GM18499 (cell line): ENCODE results near the gene CCL11.

Experiments used
- ATAC-seq: cut with Tn5 transposase; IDR thresholded peaks from one replicate; pipeline ENCODE4 v1.9.1; 2021; ENCODE audit warnings: moderate number of reproducible peaks; ENCODE audit not compliant: insufficient read depth, unreplicated experiment

Gene CCL11

DNA sequence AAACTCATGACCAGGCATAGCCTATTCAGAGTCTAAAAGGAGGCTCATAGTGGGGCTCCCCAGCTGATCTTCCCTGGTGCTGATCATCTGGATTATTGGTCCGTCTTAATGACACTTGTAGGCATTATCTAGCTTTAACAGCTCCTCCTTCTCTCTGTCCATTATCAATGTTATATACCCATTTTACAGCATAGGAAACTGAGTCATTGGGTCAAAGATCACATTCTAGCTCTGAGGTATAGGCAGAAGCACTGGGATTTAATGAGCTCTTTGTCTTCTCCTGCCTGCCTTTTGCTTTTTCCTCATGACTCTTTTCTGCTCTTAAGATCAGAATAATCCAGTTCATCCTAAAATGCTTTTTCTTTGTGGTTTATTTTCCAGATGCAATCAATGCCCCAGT is 29.7 kb upstream of the CCL11 start:
- ATAC-seq: no peak

- ATAC-seq: no peak
Measured at GRCh38 chr17:34257299-34257985, 28.1 kb upstream of the CCL11 start.

- no peak for ATAC-seq
Measured at GRCh38 chr17:34257986-34258326, 27.6 kb upstream of the CCL11 start.

GRCh38 chr17:34259146-34259545 is 26.4 kb upstream of the CCL11 start:
- ATAC-seq: no peak

DNA sequence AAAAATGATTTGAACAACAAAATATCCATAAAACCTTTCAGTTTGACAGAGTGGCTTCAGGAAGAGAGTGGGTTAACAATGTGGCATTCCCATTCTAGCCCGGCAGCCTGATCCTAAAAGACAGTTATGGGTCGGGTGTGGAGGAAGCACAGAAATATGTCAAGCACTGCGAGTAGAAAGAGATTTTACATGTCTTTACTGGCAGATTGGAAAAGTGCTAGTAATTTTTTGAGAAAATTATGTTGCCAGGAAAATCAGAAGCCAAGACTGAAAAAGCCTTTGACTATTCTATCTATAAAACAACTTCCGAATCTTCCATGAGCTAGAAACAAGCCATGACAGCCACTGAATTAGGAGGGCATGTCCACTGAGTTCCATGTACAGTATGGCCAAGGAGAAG is 24.7 kb upstream of the CCL11 start:
- no peak for ATAC-seq

GRCh38 chr17:34261568-34262337 is 23.8 kb upstream of the CCL11 start:
- ATAC-seq: no peak

GRCh38 chr17:34265711-34266110 is 19.8 kb upstream of the CCL11 start:
- ATAC-seq: no peak

DNA sequence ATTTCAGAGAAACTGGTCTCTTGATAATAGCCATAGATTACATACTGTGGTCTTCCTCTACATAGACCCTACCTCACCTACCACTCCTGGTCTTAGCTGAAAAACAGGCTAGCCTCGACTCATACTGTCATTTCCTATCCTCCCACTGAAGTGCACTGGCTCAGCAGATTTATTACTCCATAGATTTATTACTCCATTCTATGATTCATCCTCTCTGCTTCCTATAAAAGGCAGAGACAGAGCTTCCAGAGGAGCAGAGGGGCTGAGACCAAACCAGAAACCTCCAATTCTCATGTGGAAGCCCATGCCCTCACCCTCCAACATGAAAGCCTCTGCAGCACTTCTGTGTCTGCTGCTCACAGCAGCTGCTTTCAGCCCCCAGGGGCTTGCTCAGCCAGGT is 15.6 kb upstream of the CCL11 start, which contains the start of gene CCL7:
CCL7 (plus strand) TSS at position 253 of the 400 bp plus-strand sequence; CDS start at position 323, 70 bp downstream.
- no peak for ATAC-seq

DNA sequence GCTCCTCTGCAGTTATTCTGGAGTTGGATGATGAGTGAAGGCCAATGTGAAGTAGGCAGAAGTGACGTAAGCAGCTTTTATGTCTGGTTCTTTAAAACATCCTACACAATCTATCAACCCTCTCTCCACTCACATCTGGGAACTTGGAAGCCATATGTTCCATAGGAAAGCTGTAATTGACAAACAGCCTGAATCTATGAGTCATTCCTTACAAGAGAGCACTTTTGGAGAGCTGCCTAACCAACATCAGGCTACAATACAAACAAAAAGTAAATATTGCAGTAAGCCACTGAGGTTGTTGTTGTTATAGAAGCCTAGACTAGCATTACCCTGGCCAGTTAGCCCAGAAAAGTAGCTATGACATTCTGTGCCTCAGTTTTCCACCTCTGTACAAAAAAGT is 9.7 kb upstream of the CCL11 start:
- ATAC-seq: no peak

GRCh38 chr17:34276826-34277225 is 8.7 kb upstream of the CCL11 start:
- no peak for ATAC-seq

DNA sequence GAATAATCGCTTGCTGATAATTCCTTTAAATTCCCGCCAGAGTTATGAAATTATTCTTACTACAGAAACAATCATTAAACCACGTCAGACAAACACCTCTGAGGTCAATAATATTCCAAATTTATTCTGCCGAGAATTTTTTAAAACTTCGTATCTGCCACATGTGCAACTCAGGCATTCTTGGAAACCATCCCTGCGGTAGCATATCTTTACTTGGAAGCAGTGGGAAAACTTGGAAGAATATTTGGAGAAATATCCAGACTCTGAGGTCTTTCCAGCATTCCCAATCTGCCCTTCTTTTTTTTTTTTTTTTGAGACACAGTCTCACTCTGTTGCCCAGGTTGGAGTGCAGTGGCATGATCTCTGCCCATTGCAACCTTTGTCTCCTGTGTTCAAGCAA is 2.0 kb upstream of the CCL11 start:
- ATAC-seq: no peak

GRCh38 chr17:34287875-34288274 is 2.3 kb downstream of the CCL11 start:
- no peak for ATAC-seq

DNA sequence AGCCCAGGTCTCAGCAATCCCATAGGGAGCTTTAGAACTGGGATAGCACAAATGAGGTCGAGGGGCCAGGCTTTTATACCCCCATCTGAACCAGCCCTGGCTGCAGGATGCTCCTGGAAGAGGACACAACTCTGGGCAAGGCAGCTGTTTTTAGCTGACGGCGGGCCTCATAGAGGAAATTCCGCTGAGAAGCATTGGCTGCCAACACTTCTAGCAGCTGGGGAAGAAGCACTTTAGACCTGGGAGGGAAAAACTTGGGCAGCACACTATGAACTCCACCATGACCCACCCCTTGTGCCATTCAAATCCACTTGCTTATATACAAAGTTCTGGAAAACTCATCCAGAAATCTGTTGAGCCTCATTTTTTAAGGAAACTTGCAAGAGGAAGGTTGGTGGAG is 5.0 kb downstream of the CCL11 start:
- ATAC-seq: no peak

DNA sequence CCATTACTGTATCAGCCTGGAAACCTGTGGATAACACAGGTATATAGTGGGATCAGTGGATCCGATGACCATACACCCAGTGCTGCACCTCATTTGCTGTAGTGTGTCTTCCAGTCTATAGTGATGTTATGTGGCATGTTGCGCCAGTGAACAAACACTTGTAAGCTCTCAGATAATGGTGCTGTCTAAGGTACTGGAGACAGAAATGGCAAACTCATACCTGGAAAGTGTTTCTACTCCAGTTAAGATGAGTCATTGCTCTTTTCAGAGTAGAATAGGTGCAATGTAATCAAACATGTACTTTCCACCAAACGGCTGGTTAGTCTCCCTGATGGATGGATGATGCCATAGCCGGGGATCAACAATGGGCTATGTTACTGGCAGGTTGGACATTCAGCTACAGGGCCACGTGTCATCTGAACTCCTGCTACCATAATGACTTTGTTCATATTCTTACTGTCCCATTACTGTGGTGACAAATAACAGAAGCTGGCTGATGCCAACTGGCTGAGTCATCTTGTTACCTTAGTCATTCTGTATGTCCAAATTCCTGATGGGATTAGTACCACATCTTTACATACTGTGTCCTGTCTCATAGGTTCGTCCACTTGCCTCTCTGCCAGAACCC is 6.3 kb downstream of the CCL11 start:
- ATAC-seq: no peak

DNA sequence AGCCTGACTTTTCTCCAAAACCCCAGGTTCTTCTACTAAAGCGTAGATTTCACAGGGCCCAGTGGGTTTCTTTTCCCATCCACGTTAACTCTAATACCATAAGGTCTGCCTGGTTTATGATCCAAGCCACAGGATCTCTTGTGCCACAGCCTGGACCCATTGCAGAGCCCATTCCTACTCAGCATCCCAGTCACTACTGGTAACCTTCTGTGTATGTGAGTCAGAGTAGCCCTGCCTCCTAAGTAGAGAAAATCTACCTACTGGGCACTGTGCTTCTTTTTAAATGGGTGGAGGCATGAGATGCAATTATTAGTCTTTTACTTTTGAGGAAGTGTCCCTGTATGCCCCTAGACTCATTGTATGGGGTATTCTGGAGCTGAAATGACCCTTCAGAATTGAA is 13.5 kb downstream of the CCL11 start:
- ATAC-seq: no peak

- ATAC-seq: no peak
Measured at GRCh38 chr17:34299956-34300577, 14.5 kb downstream of the CCL11 start.

DNA sequence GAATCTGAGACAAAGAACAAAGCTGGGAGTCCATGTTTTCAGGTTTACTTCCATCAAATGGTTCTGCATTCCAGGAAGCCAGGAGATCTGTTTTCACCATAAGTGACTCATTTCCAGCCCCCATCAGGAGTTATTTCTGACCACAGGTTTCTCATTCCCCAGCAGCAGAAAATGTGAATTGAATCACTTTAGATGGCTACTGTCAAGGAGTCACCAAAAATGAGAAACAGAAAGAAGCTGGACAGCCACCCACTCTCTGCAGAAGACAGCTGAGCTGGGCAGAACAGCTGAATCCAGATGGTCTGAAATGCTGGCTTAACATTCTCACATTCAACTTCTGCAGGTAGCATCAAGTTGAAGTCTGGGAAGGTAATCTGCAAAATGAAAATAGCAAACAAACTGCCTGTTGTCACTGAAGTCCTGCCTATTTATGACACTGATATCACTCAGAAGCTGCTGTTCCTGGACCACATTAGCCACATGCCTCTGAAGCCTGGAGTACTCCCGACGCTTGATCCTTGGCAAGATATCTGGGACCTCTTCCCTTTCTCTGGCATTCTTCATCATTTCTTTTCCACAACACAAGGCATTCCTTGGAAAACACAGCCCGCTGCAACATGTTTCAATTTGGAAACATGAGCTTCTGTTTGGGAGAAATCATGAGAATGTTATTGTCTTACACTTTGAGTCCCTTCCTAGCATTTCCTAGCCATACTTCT is 15.3 kb downstream of the CCL11 start:
- ATAC-seq: no peak

DNA sequence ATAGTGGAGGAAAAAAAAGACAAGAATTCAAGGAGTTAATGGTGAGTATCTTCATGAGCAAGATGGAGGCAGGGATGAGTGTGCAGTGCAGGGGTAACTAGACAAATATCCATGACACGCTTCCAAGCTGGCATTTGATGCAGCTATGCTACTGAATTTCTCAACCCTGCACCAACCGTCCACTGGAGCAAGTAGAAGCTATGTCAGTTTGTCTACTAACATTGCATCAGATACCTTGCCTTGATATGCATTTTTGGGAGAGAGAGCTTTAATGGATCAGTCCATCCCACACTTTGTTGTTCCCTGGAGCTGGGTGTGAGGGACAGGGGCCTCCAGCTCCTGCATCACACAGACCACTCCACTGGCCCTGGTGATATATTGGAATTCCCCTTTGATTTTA is 16.4 kb downstream of the CCL11 start:
- ATAC-seq: no peak

- no peak for ATAC-seq
Measured at GRCh38 chr17:34302636-34303035, 17.1 kb downstream of the CCL11 start.

DNA sequence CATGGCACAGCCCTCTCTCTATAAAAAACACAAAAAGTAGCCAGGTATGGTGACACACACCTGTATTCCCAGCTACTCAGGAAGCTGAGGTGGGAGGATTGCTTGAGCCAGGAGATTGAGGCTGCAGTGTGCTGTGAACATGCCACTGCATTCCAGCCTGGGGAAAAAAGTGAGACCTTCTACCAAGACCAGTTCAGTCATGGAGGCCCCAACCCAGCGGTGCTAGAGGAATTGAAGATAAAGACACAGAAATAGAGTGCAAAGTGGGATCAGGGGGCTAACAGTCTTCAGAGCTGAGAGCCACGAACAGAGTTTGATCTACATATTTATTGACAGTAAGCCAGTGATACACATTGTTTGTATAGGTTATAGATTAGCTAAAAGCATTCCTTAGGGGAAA is 18.1 kb downstream of the CCL11 start:
- ATAC-seq: no peak
